ENCODE measurements around the gene HMG20A. TPM values are rescaled to one million over a fixed set of nuclear protein-coding genes. Genes with fewer than 3 reads are reported as not detected.

The HMG20A gene
- total RNA-seq, 1 experiment from 2014 or later = 61.7 TPM

- intact Hi-C loops (cut with micrococcal nuclease; ENCODE audit: unreplicated experiment) = no loop called here
- H3K4me3 Mint-ChIP-seq (ENCODE audit: low read depth, unreplicated experiment) = no peak overlapping the region
- no peaks in the 10 kb centered on the region for H3K27me3 Mint-ChIP-seq (ENCODE audit: unreplicated experiment)
- H3K36me3 Mint-ChIP-seq (ENCODE audit: insufficient read depth, unreplicated experiment) = peaks cover 28% of the 10 kb centered on the region
- TF ChIP-seq CTCF (IDR thresholded peaks at IDR 0.05; ENCODE audit: unreplicated experiment) = no peak
- no peak overlapping the region for H3K27ac Mint-ChIP-seq (ENCODE audit: unreplicated experiment)
- DNase-seq = no peak
- H3K9me3 Mint-ChIP-seq (ENCODE audit: low read depth, unreplicated experiment) = no peaks in the 10 kb centered on the region
- BruUV-seq (replicated peaks) = no TSS peak
- H3K4me1 Mint-ChIP-seq (ENCODE audit: low read depth, unreplicated experiment) = no peaks in the 10 kb centered on the region
- CTCF ChIA-PET = interaction anchor here (1.1 to 2.2 kb wide), 2 partner anchors 15 to 62 kb away, joined by 3 to 5 read pairs; no protein-coding TSS in a partner anchor
These were observed 61.0 kb downstream of the HMG20A start for GRCh38 chr15:77481670-77482069.

- CTCF ChIA-PET = interaction anchor here (1.1 to 2.2 kb wide), 2 partner anchors 14 to 61 kb away, joined by 3 to 5 read pairs; no protein-coding TSS in a partner anchor
- H3K4me1 Mint-ChIP-seq (ENCODE audit: low read depth, unreplicated experiment) = no peaks in the 10 kb centered on the region
- peaks cover 23% of the 10 kb centered on the region for H3K36me3 Mint-ChIP-seq (ENCODE audit: insufficient read depth, unreplicated experiment)
- H3K4me3 Mint-ChIP-seq (ENCODE audit: low read depth, unreplicated experiment) = no peak overlapping the region
- DNase-seq = no peak
- no peaks in the 10 kb centered on the region for H3K9me3 Mint-ChIP-seq (ENCODE audit: low read depth, unreplicated experiment)
- no TSS peak for BruUV-seq (replicated peaks)
- no peak for TF ChIP-seq CTCF (IDR thresholded peaks at IDR 0.05; ENCODE audit: unreplicated experiment)
- intact Hi-C loops (cut with micrococcal nuclease; ENCODE audit: unreplicated experiment) = no loop called here
- no peaks in the 10 kb centered on the region for H3K27me3 Mint-ChIP-seq (ENCODE audit: unreplicated experiment)
- no peak overlapping the region for H3K27ac Mint-ChIP-seq (ENCODE audit: unreplicated experiment)
These were observed 61.9 kb downstream of the HMG20A start for GRCh38 chr15:77482570-77482969.

- CTCF ChIA-PET = interaction anchor here (2.2 kb wide), 1 partner anchor 60 kb away, joined by 5 read pairs; no protein-coding TSS in a partner anchor
- TF ChIP-seq CTCF (IDR thresholded peaks at IDR 0.05; ENCODE audit: unreplicated experiment) = no peak
- no peaks in the 10 kb centered on the region for H3K9me3 Mint-ChIP-seq (ENCODE audit: low read depth, unreplicated experiment)
- H3K36me3 Mint-ChIP-seq (ENCODE audit: insufficient read depth, unreplicated experiment) = peaks cover 16% of the 10 kb centered on the region
- H3K27ac Mint-ChIP-seq (ENCODE audit: unreplicated experiment) = no peak overlapping the region
- H3K27me3 Mint-ChIP-seq (ENCODE audit: unreplicated experiment) = no peaks in the 10 kb centered on the region
- no TSS peak for BruUV-seq (replicated peaks)
- no peak for DNase-seq
- H3K4me1 Mint-ChIP-seq (ENCODE audit: low read depth, unreplicated experiment) = no peaks in the 10 kb centered on the region
- intact Hi-C loops (cut with micrococcal nuclease; ENCODE audit: unreplicated experiment) = no loop called here
- H3K4me3 Mint-ChIP-seq (ENCODE audit: low read depth, unreplicated experiment) = no peak overlapping the region
These were observed 62.9 kb downstream of the HMG20A start for GRCh38 chr15:77483425-77484140.

- intact Hi-C loops (cut with micrococcal nuclease; ENCODE audit: unreplicated experiment) = no loop called here
- DNase-seq = no peak
- Mint-ChIP-seq H3K9me3 (ENCODE audit: low read depth, unreplicated experiment) (no peaks in the 10 kb centered on the region), H3K27me3 (ENCODE audit: unreplicated experiment) (no peaks in the 10 kb centered on the region), H3K4me3 (ENCODE audit: low read depth, unreplicated experiment) (no peak overlapping the region), H3K27ac (ENCODE audit: unreplicated experiment) (no peak overlapping the region), H3K4me1 (ENCODE audit: low read depth, unreplicated experiment) (no peaks in the 10 kb centered on the region), H3K36me3 (ENCODE audit: insufficient read depth, unreplicated experiment) (peaks cover 10% of the 10 kb centered on the region)
- no TSS peak for BruUV-seq (replicated peaks)
- no peak for TF ChIP-seq CTCF (IDR thresholded peaks at IDR 0.05; ENCODE audit: unreplicated experiment)
- CTCF ChIA-PET = no interaction called here
These were observed 64.3 kb downstream of the HMG20A start for GRCh38 chr15:77484994-77485393.
